HS-27A (cell line): Measurements from ENCODE around the gene MTR.

Source experiments
- DNase-seq: peaks from one replicate; pipeline ENCODE4 v3.0.0-alpha.2; 2012; ENCODE audit warnings: low read depth, missing footprints

Gene MTR

GRCh38 chr1:236864996-236865817 is 70.1 kb downstream of the MTR start:
- no peak for DNase-seq

DNA sequence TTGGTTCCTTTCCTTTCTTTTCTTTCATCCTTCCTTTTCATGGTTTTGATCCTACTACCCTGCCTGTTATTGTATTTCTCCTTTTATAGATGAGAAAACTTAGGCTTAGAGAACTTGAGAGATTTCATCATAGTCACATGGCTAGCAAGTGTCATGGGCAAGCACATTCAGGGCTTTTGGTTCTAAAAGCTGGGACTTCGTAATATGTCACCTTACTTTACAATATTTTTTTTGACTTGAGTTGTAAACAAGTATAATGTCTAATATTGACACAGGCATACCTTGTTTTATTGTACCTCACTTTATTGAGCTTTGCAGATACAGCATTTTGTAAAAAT is 70.7 kb downstream of the MTR start:
- DNase-seq = no peak

- peak; percentile 8 for DNase-seq
These were observed 73.8 kb downstream of the MTR start for GRCh38 chr1:236868625-236869467.

GRCh38 chr1:236869911-236870310 is 74.8 kb downstream of the MTR start:
- DNase-seq = no peak

GRCh38 chr1:236870721-236871120 is 75.6 kb downstream of the MTR start:
- no peak for DNase-seq

DNA sequence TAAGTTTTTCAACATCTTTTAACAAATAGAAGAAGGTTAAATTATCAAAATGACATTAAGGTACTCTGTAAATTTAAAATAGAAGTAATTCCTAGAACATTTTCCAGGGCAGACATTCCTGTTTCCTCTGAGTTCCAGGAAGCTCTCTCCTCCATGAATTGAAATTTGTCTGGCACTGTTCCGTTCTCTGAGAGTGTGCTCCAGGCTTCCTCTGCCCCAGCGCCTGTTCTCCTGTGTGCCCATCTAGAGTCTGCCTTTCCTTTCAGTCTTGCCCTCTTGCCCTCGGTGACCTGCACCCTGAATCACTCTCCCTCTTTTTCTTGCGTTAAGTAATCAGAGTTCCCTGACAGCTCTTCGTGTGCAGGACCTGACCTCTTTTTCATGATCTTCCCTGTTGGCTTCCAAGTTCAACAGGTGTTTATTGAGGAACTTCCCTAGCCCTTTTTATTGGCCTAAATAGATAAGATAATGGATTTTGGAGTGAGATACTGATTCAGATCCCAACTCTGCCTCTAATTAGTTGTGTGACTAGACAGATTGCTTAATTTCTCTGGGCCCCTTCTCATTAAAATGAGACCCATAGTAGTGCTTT is 77.1 kb downstream of the MTR start:
- no peak for DNase-seq

- DNase-seq = no peak
These were observed 80.9 kb downstream of the MTR start for GRCh38 chr1:236875975-236876374.

DNA sequence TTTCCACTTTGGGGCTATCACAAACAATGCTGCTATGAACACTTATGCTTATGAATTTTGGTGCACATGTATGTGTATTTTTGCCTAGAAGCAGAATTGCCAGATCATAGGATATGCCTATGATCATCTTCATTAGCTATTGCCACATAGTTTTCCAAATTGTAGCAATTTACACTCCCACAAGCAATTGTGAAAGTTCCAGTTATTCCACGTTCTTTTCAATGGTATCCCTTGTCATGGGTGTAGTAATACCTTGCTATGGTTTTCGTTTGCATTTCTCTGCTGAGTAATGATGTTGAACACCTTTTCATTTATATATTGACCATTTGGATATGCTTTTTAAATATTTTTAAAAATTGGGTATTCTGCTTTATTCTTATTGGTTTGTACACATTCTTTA is 82.6 kb downstream of the MTR start:
- no peak for DNase-seq

- no peak for DNase-seq
These were observed 85.1 kb downstream of the MTR start for GRCh38 chr1:236880209-236880608.

DNA sequence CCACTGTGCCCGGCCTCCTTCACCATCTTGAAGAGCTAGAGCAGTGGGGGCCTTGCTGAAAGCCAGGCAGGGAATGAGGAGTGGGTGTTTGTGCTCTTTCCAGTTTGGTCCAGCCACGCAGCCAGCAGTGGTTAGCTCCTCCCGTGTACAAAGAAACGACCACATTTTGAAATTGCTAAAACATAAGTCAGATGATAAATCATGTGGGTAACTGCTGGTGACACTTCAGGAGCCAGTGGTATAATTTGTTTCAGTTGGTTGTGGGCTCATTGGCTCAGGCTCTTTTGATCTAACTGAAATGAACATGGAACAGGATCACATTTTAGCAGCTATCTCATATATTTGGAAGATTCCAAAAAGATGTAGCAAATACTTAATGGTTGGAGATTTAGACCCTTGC is 87.6 kb downstream of the MTR start:
- no peak for DNase-seq

GRCh38 chr1:236886199-236886598 is 91.1 kb downstream of the MTR start:
- no peak for DNase-seq

GRCh38 chr1:236887081-236887480 is 92.0 kb downstream of the MTR start:
- DNase-seq = no peak

- DNase-seq = no peak
These were observed 93.0 kb downstream of the MTR start for GRCh38 chr1:236888126-236888525.

- no peak for DNase-seq
These were observed 93.8 kb downstream of the MTR start for GRCh38 chr1:236888903-236889302.

- DNase-seq = no peak
These were observed 95.3 kb downstream of the MTR start for GRCh38 chr1:236890152-236891056.

- no peak for DNase-seq
These were observed 98.8 kb downstream of the MTR start for GRCh38 chr1:236893626-236894545.

DNA sequence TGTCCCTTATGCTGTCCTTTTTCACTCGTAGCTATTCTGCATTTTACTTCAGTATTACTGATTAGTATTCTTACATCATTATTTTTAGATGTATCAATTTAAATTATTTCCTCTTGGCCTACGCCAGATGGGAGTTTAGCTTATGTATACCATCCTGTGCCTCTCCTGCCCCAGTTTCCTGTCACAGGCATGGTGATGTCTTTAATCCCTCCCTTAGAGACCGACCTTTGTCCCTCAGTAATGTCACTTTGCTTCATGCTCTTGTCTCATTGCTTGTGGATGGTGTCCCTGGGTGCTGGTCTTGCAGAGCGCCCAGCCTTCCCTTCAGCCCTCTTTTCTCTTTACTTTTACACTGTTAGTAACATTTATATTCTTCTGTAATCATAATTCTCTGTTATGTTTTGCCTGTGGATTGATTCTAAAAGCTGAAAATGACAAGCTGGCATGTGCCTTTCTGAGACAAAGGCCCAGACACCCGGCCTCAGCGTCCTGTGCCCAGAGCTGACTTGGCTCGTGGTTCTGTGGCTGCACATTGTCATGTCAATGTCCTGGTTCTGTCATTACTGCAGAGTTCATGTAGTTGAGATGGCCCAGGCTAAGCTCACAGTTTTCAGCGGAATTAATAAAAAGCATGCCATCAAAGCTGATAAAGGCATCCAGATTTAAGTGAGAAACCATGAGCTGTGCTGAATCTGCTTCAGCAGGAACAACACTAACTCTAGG is 100.7 kb downstream of the MTR start:
- DNase-seq = no peak

DNA sequence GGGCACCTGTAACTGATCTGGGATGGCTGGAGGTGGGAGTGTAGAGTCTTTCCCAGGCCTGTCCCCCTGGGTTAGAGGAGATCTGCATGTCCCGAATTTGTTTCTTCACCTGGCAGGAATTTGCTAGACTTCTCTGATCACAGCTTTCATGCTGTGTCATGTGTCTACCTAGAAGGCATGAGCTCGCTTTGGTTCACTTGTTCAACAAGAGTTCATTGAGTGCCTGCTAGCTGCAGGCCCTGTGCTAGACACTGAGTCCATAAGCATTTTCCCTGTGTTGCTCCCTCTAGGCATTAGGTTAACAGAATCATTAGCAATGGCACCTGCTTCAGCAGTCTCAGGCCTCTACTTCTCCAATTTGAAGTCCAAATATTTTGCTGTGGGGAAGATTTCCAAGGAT is 101.6 kb downstream of the MTR start:
- DNase-seq = no peak

DNA sequence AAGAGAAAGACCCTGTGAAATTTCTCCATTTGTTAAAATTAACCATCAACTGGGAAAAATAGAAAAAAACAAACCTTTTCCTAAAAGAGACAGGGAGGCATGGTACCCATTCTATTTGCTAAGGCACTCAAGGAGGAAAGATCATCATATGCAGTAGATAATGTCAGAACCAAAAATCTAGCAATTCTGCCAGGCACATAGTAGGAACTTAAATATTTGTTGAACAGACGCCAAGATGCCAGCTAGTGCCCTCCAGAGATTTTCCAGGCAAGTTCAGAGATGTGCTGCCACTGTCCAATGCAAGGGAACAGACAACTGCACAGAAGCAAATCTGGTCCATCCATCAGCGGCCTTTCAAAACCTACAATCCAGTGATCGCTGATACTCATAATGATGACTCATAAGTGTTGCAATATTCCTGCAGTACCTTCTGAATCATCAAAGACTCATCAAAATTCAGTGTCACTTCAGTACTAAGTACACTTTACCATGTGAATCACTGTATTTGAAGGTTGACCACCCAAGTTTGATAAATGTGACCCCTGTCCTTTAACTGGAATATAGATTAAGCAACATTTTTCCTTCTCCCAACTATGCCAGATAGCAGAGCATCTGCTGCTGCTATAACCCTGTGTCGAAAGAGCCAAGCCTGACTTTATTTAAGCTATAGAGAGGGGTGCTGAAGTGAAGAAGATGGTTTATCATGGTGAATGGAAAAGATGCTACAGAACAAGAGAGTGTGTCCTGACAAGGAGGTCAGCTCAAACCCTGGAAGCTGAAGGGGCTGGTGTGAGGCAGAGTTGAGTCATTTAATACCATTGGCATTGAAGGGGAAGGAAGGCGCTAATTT is 110.0 kb downstream of the MTR start:
- DNase-seq = peak; percentile 34
